OCI-LY3 (cell line): ENCODE measurements around the gene CARD14.

Experiments used
- H2AFZ ChIP-seq: fragments of 200-600, 300-600 bp; shearing (Covaris generic); 2 replicates; pipeline ENCODE4 v1.6.0; 2014; ENCODE audit warnings: antibody characterized with exemption, low read depth, low read length
- H3K27ac ChIP-seq: fragments of 200-600, 300-600 bp; sonication (generic); 2 replicates; pipeline ENCODE4 v1.5.1; 2014; ENCODE audit warnings: mild to moderate bottlenecking, low read length, moderate library complexity, mixed read lengths
- H3K27me3 ChIP-seq: fragments of 200-600, 300-600 bp; sonication (generic); 2 replicates; pipeline ENCODE4 v1.6.1; 2014; ENCODE audit warnings: low read depth, low read length, mixed read lengths
- H3K36me3 ChIP-seq: fragments of 200-600, 300-600 bp; sonication (generic); replicated peaks from 2 replicates; pipeline ENCODE3; 2014; ENCODE audit warnings: low read depth, low read length, mixed read lengths
- H3K4me1 ChIP-seq: fragments of 300-600, 200-600 bp; sonication (generic); 2 replicates; pipeline ENCODE4 v1.6.1; 2014; ENCODE audit warnings: low read length, mixed read lengths
- H3K4me2 ChIP-seq: fragments of 200-600, 300-600 bp; sonication (generic); 2 replicates; pipeline ENCODE4 v1.6.1; 2014; ENCODE audit warnings: low read length, mixed read lengths
- H3K4me3 ChIP-seq: fragments of 300-600, 200-600 bp; sonication (generic); 2 replicates; pipeline ENCODE4 v1.5.1; 2014; ENCODE audit warnings: antibody characterized with exemption, mild to moderate bottlenecking, low read length, moderate library complexity
- H3K79me2 ChIP-seq: fragments of 300-600, 200-600 bp; shearing (Covaris generic); 2 replicates; pipeline ENCODE4 v1.6.1; 2014; ENCODE audit warnings: mild to moderate bottlenecking, low read length, mixed read lengths
- H3K9ac ChIP-seq: fragments of 300-600, 200-600 bp; shearing (Covaris generic); 2 replicates; pipeline ENCODE4 v1.6.0; 2014; ENCODE audit warnings: mild to moderate bottlenecking, low read length, moderate library complexity
- H3K9me3 ChIP-seq: fragments of 200-600, 300-600 bp; shearing (Covaris generic); 2 replicates; pipeline ENCODE4 v1.6.1; 2014; ENCODE audit warnings: low read length, mixed read lengths; ENCODE audit not compliant: insufficient read depth
- H4K20me1 ChIP-seq: fragments of 200-600, 300-600 bp; sonication (generic); 2 replicates; pipeline ENCODE4 v1.6.1; 2016; ENCODE audit warnings: low read length, mixed read lengths; ENCODE audit not compliant: insufficient read depth
- CTCF ChIP-seq: fragments of 200-600, 300-600 bp; sonication (generic); IDR thresholded peaks from 2 replicates; pipeline ENCODE4 v1.5.1; 2014; ENCODE audit warnings: antibody characterized with exemption, low read length, low read depth
- EZH2phosphoT487 ChIP-seq: fragments of 200-600 bp; shearing (Covaris generic); IDR thresholded peaks from 2 replicates; pipeline ENCODE4 v1.6.1; 2018; ENCODE audit warnings: antibody characterized with exemption, mixed run types, low read depth

The CARD14 gene

GRCh38 chr17:80173126-80173525 lies 3.3 kb downstream of the CARD14 start:
- peaks cover 4% of the 10 kb centered on the region for H3K27me3 ChIP-seq
- no peaks in the 10 kb centered on the region for H3K4me1 ChIP-seq
- no peaks in the 10 kb centered on the region for H4K20me1 ChIP-seq
- no peak overlapping the region for H3K4me2 ChIP-seq
- H3K4me3 ChIP-seq: no peak overlapping the region
- H3K27ac ChIP-seq: no peak overlapping the region
- no peak overlapping the region for H2AFZ ChIP-seq
- no peaks in the 10 kb centered on the region for H3K79me2 ChIP-seq
- TF ChIP-seq EZH2phosphoT487: no peak
- no peak for TF ChIP-seq CTCF
- no peaks in the 10 kb centered on the region for H3K36me3 ChIP-seq
- no peaks in the 10 kb centered on the region for H3K9me3 ChIP-seq
- no peak overlapping the region for H3K9ac ChIP-seq

GRCh38 chr17:80173916-80174315 lies 4.1 kb downstream of the CARD14 start:
- H3K27me3 ChIP-seq: peaks cover 4% of the 10 kb centered on the region
- H4K20me1 ChIP-seq: no peaks in the 10 kb centered on the region
- H3K79me2 ChIP-seq: no peaks in the 10 kb centered on the region
- no peaks in the 10 kb centered on the region for H3K36me3 ChIP-seq
- H3K4me2 ChIP-seq: no peak overlapping the region
- H3K9ac ChIP-seq: no peak overlapping the region
- no peak overlapping the region for H2AFZ ChIP-seq
- no peak overlapping the region for H3K4me3 ChIP-seq
- H3K27ac ChIP-seq: no peak overlapping the region
- TF ChIP-seq EZH2phosphoT487: no peak
- no peak for TF ChIP-seq CTCF
- H3K4me1 ChIP-seq: no peaks in the 10 kb centered on the region
- no peaks in the 10 kb centered on the region for H3K9me3 ChIP-seq

- Histone ChIP-seq H3K79me2 (no peaks in the 10 kb centered on the region), H3K4me2 (no peak overlapping the region), H3K9me3 (no peaks in the 10 kb centered on the region), H2AFZ (no peak overlapping the region), H3K9ac (no peak overlapping the region), H3K27ac (no peak overlapping the region), H3K36me3 (no peaks in the 10 kb centered on the region), H3K27me3 (peaks cover 7% of the 10 kb centered on the region), H4K20me1 (no peaks in the 10 kb centered on the region), H3K4me1 (no peaks in the 10 kb centered on the region), H3K4me3 (no peak overlapping the region)
- no peak for TF ChIP-seq CTCF
- TF ChIP-seq EZH2phosphoT487: no peak
Observed at GRCh38 chr17:80176757-80177156, 6.9 kb downstream of the CARD14 start.

GRCh38 chr17:80177986-80178595 lies 8.3 kb downstream of the CARD14 start:
- H3K4me3 ChIP-seq: no peak overlapping the region
- H3K36me3 ChIP-seq: no peaks in the 10 kb centered on the region
- no peak overlapping the region for H3K9ac ChIP-seq
- peaks cover 7% of the 10 kb centered on the region for H3K27me3 ChIP-seq
- no peak overlapping the region for H3K4me2 ChIP-seq
- no peaks in the 10 kb centered on the region for H3K9me3 ChIP-seq
- no peaks in the 10 kb centered on the region for H3K4me1 ChIP-seq
- no peak overlapping the region for H3K27ac ChIP-seq
- no peak for TF ChIP-seq EZH2phosphoT487
- no peak for TF ChIP-seq CTCF
- no peaks in the 10 kb centered on the region for H4K20me1 ChIP-seq
- no peaks in the 10 kb centered on the region for H3K79me2 ChIP-seq
- H2AFZ ChIP-seq: no peak overlapping the region
